ENCODE results near the gene LAMB3.

The LAMB3 gene

DNA sequence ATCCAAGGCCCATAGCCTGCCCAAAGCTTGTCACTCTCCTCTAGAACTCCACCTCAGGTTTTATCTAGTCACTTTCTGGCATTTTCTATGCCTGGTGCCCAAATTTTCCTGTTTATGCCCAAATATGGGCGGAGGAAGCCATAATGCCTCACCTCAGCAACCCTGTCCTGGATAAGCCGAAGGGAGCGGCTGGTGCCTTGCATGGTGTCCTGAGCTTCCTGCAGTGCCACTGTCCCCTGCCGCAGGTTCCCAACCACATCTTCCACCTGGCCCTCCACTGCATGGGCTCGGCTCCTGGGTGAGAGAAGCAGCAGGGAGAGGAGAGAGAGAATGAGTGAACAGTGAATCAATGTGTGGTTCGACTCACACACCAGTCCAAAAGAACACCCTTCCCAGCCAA lies 34.5 kb downstream of the LAMB3 start:
- DNase-seq (ENCODE audit: low read depth) = no peak

GRCh38 chr1:209617047-209617673 lies 35.1 kb downstream of the LAMB3 start:
- DNase-seq (ENCODE audit: low read depth) = no peak

- no peak for DNase-seq (ENCODE audit: low read depth)
These were observed 35.7 kb downstream of the LAMB3 start for GRCh38 chr1:209616366-209617046.

- DNase-seq (ENCODE audit: low read depth) = no peak
These were observed 37.3 kb downstream of the LAMB3 start for GRCh38 chr1:209614906-209615305.

- DNase-seq (ENCODE audit: low read depth) = no peak
These were observed 38.1 kb downstream of the LAMB3 start for GRCh38 chr1:209614151-209614420.

GRCh38 chr1:209613400-209614150 lies 38.6 kb downstream of the LAMB3 start:
- DNase-seq (ENCODE audit: low read depth) = no peak

DNA sequence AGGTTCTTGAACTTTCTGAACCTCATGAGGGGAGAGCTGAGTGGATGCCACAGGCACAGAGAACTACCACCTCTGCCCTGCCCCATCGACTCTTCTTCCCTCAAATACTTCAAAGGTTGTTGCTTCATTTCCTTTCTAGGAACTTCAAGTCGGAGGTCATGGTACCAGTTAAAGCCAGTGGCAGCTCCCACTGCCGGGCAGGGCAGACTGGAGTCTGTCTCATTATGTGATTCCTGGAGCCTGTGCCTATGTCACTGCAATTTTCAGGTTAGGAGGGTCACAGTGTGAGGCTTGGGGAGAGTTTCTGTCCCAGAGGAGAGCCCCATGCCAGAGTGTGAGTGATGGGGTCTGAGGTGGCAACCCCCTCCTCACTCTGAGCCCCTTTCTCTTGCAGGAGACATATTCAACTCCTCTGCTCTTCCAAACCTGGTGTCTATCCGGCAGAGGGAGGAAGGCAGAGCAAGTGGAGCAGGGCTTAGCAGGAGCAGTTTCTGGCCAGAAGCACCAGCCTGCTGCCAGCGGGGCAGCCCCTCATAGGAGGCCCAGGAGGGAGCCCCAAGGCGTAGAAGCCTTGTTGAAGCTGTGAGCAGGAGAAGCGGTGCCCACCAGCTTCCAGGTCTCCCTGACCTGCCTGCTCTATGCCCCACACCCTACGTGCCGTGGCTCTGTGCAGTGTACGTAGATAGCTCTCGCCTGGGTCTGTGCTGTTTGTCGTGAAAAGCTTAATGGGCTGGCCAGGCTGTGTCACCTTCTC lies 39.4 kb downstream of the LAMB3 start:
- no peak for DNase-seq (ENCODE audit: low read depth)

GRCh38 chr1:209611771-209612570 lies 40.3 kb downstream of the LAMB3 start:
- DNase-seq (ENCODE audit: low read depth) = no peak

- no peak for DNase-seq (ENCODE audit: low read depth)
These were observed 41.7 kb downstream of the LAMB3 start for GRCh38 chr1:209610631-209610905.

DNA sequence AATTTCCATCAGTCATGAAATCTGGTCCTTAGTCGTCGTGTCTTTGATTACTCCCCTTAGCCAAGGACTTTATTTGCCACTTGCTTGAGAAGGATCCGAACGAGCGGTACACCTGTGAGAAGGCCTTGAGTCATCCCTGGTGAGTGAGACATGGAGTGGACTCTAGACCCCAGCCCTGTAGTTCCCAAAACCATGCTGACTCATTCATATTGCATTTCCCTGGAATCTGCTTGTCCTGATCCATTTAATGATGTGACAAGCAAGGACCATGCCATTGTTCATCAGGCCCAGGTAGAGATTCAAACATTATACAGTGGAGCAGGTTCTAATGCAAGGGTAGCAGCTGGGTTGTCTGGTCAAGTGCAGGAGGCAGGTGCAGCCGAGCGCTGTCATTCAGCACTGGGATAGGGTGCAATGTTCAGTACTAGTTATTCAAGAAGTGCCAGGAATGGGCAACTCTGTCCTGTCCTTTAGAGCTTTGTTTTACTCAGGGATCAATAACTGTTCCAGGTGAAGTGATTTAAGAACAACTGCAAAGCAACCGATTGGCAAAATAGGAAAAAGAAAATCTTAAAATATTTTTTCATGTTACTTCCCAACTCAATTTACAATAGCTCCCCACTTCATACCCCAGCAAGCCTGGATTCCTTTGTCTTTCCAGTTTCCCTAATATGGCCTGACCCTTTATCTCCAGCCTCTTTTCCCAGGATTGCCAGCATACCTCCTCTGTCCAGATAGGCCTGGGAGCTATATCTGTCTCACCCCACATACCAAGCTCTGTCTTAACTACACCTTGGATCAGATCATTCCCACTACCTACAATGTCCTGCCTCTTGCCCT lies 42.2 kb downstream of the LAMB3 start:
- DNase-seq (ENCODE audit: low read depth) = no peak

GRCh38 chr1:209609041-209609790 lies 43.0 kb downstream of the LAMB3 start:
- no peak for DNase-seq (ENCODE audit: low read depth)

GRCh38 chr1:209607795-209608178 lies 44.4 kb downstream of the LAMB3 start:
- DNase-seq (ENCODE audit: low read depth) = no peak

DNA sequence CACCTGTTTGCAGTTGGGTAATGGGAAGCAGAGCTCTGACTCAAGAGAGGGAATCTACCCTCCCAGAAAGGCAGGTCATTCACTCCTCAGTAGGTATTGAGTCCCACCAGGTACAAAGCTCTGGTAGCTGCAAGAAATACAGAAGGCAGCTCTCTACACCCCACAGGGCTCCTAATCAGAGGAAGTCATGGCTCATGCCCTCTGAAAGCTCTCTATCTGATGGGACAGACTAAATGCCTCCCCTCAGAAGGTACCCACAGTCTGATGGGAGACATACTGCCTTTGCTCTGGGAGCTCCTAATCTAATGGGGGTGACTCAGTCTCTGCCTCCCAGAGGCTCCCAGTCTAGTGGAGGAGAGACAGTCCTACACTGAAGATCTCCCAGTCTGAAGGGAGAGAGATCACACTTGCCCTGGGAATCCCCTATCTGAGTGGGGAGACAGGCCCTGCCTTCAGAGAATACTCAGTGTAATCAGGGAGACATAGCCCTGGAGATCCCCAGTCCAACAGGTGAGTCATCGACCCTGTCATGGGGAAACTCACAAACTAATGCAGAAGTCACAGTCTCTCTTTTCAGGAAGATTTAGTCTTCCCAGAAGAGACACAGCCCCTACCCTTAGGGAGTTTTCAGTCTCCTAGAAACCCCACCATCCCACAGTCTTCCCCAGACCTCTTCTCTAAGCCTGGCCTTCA lies 45.0 kb downstream of the LAMB3 start:
- peak; percentile 66 for DNase-seq (ENCODE audit: low read depth)

- no peak for DNase-seq (ENCODE audit: low read depth)
These were observed 48.3 kb downstream of the LAMB3 start for GRCh38 chr1:209603877-209604276.

DNA sequence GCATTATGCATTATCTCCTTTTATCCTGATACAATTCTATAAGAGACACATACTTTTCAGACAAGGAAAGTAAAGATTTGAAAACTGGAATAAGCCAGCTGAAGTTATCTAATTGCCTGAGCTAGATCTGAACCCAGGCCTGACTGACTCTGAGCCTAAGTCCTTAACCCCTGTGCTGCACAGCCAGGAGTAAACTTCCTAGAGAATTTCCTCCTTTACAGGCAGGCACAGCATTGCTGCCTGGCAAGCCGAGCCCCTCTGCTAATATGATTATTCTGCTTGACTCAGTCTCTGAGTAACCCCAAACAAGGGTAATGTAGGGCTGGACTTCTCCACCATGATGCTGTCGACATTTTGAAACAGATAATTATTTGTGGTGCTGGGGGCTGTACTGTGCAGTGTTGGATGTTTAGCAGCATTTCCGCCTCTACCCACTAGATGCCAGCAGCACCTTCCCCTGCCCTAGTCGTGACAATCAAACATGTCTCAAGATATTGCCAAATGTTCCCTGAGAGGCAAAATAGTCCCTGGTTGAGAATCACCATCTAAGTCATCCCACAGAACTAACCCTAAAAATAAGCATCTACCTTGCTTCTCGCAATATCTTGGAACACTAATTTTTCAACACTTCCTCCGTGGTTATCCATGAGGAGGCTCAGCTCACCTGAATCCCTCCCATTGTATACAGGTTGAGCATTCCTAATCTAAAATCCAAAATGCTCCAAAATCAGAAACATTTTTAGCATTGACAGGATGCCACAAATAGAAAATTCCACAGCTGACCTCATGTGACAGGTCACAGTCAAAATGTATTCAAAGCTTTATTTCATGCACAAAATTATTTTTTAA lies 50.2 kb downstream of the LAMB3 start:
- DNase-seq (ENCODE audit: low read depth) = peak; percentile 57

GRCh38 chr1:209600541-209600940 lies 51.7 kb downstream of the LAMB3 start:
- DNase-seq (ENCODE audit: low read depth) = no peak

DNA sequence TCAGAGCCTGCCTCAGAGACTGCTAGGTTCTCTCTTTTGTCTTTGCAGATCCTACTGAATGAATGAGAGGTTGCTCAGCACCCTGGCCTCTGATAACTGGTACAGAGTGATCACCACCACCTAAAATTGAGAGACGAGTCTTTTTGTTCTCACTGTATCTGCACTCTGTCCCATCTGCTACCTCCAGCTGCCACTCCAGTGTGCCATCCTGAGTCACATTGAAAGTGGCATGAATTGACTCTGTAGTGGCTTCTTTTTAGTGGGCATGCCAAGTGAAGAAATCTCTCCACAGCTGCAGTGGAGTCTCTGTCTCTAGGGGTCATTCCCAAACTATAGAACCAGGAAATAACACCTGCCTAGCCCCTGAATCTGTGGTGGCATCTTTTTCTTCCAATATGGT lies 54.0 kb downstream of the LAMB3 start:
- no peak for DNase-seq (ENCODE audit: low read depth)

DNA sequence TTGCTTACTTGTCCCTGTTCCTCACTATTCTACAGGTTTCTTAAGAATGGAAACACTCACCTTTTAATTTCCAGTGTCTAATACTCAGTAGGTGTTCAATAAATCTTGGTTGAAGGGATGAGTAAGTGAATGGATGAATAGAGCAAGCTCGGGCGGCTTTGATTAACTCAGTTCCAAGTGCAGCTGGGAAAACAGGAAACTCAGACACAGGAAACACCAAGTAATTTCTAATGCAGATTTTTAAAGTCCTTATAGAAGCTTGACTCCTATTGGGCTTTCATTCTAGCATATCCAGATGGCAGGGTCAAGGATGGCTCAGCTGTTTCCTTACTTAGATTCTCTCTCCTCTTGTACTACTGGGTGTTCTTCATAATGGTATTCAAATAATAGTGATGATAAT lies 54.7 kb downstream of the LAMB3 start:
- DNase-seq (ENCODE audit: low read depth) = no peak

Data from iris pigment epithelial cell (primary cell).